A549 (cell line): Measurements from ENCODE around the gene HCN2. TPM values are rescaled to one million over a fixed set of nuclear protein-coding genes. Genes with fewer than 3 reads are reported as not detected.

ENCODE experiments used
- ATAC-seq, 2 experiments: fragments of 200-7000 bp in 1 of 2; fragments of >200 bp in 1 of 2; cut with Nextera tagmentation in 1 of 2; cut with Tn5 transposase in 1 of 2; 3 replicates each; pipeline versions ENCODE4 v1.8.0 to v1.9.1; 2018 to 2020; ENCODE audit warnings: mild to moderate bottlenecking in 1 of 2, moderate library complexity in 1 of 2
- CTCF ChIA-PET: fragments of 300-600 bp; sonication (Branson Sonifier 250); formaldehyde crosslinking; extraction: SDS; loops from one replicate; lab custom pipeline; 2021; ENCODE audit warnings: antibody characterized with exemption, inconsistent platforms; lab: Yijun Ruan, JAX
- POLR2A ChIA-PET: fragments of 350-600 bp; formaldehyde crosslinking; extraction: SDS; loops from one replicate; lab custom pipeline; 2021; ENCODE audit warnings: antibody characterized with exemption, inconsistent platforms; lab: Yijun Ruan, JAX
- DNase-seq, 2 experiments: peaks; one replicate each; pipeline versions ENCODE4 v3.0.0 to v3.0.0-alpha.2; 2011 to 2016; ENCODE audit warnings: low read depth in 1 of 2, low spot score in 1 of 2
- FAIRE-seq: peaks from 2 replicates; lab custom pipeline; 2011; peaks lifted over from hg19 to GRCh38; lab: Jason Lieb, UNC
- H3K27ac ChIP-seq, 2 experiments: fragments of >200 bp; sonication (Bioruptor Twin); formaldehyde crosslinking; 3 replicates each; pipeline ENCODE4 v1.5.1; 2016 to 2017
- H3K4me1 ChIP-seq: fragments of >200 bp; sonication (Bioruptor Twin); formaldehyde crosslinking; 3 replicates; pipeline ENCODE4 v1.6.1; 2016
- H3K4me2 ChIP-seq: fragments of >200 bp; sonication (Bioruptor Twin); formaldehyde crosslinking; 3 replicates; pipeline ENCODE4 v1.6.1; 2016
- H3K4me3 ChIP-seq: fragments of >200 bp; sonication (Bioruptor Twin); formaldehyde crosslinking; 3 replicates; pipeline ENCODE4 v1.5.1; 2016
- H3K9me3 ChIP-seq: fragments of >200 bp; sonication (Bioruptor Twin); formaldehyde crosslinking; 3 replicates; pipeline ENCODE4 v1.6.1; 2016
- BHLHE40 ChIP-seq: IDR thresholded peaks from 2 replicates; pipeline ENCODE4 v1.6.1; 2012; ENCODE audit warnings: low read depth, low read length, inconsistent platforms
- CHD2 ChIP-seq: fragments of 150-350 bp; IDR thresholded peaks from 2 replicates; pipeline ENCODE4 v1.6.1; 2014; ENCODE audit warnings: low read length; ENCODE audit not compliant: partially characterized antibody
- ESRRA ChIP-seq: fragments of 150-350 bp; IDR thresholded peaks from 2 replicates; pipeline ENCODE4 v1.6.1; 2014; ENCODE audit warnings: mild to moderate bottlenecking, low read length, borderline replicate concordance
- FOSB ChIP-seq: fragments of 250-450 bp; sonication (Bioruptor Pico); IDR thresholded peaks from 2 replicates; pipeline ENCODE4 v1.5.0; 2020; ENCODE audit warnings: mild to moderate bottlenecking, moderate library complexity
- GATA3 ChIP-seq: IDR thresholded peaks from 2 replicates; pipeline ENCODE4 v1.6.1; 2012; ENCODE audit warnings: borderline replicate concordance
- HDAC2 ChIP-seq: fragments of 200-600 bp; sonication (generic); IDR thresholded peaks from 2 replicates; pipeline ENCODE4 v1.6.1; 2016
- HEYL ChIP-seq: fragments of 250-450 bp; sonication (Bioruptor Pico); IDR thresholded peaks from 2 replicates; pipeline ENCODE4 v1.8.0; 2021; ENCODE audit warnings: mild to moderate bottlenecking, moderate library complexity
- HOXA7 ChIP-seq: fragments of 250-450 bp; sonication (Bioruptor Pico); IDR thresholded peaks from 2 replicates; pipeline ENCODE4 v1.5.0; 2020; ENCODE audit warnings: mild to moderate bottlenecking, moderate library complexity
- HOXB13 ChIP-seq: fragments of 250-450 bp; sonication (Bioruptor Pico); IDR thresholded peaks from 2 replicates; pipeline ENCODE4 v1.5.0; 2020; ENCODE audit warnings: low read depth, mild to moderate bottlenecking, moderate library complexity
- HOXB5 ChIP-seq: fragments of 250-450 bp; sonication (Bioruptor Pico); IDR thresholded peaks from 2 replicates; pipeline ENCODE4 v1.5.0; 2020; ENCODE audit warnings: mild to moderate bottlenecking, moderate library complexity
- MAZ ChIP-seq: fragments of 150-350 bp; IDR thresholded peaks from 2 replicates; pipeline ENCODE4 v1.6.1; 2014; ENCODE audit warnings: antibody characterized with exemption, low read depth, low read length, borderline replicate concordance
- MYC ChIP-seq: IDR thresholded peaks from 2 replicates; pipeline ENCODE4 v1.6.1; 2012; ENCODE audit warnings: mild to moderate bottlenecking, inconsistent platforms, low read length, improper control_type of control experiment, borderline replicate concordance
- NPAS2 ChIP-seq: fragments of 250-450 bp; sonication (Bioruptor Pico); IDR thresholded peaks from 2 replicates; pipeline ENCODE4 v1.8.0; 2022; ENCODE audit warnings: mild to moderate bottlenecking, moderate library complexity, borderline replicate concordance
- POLR2AphosphoS2 ChIP-seq: conservative IDR thresholded peaks from 2 replicates; pipeline ENCODE4 v1.6.1; 2012; ENCODE audit warnings: low read length, improper control_type of control experiment, inconsistent platforms
- RARB ChIP-seq: fragments of 250-450 bp; sonication (Bioruptor Pico); IDR thresholded peaks from 2 replicates; pipeline ENCODE4 v1.8.0; 2021; ENCODE audit warnings: mild to moderate bottlenecking, moderate library complexity
- RNF2 ChIP-seq: fragments of 200-600 bp; sonication (generic); IDR thresholded peaks from 2 replicates; pipeline ENCODE4 v1.6.1; 2016; ENCODE audit warnings: low read depth, mild to moderate bottlenecking, antibody characterized with exemption, moderate library complexity, borderline replicate concordance
- SREBF2 ChIP-seq: fragments of 450-650 bp; IDR thresholded peaks from 2 replicates; pipeline ENCODE4 v1.6.1; 2014; ENCODE audit warnings: mild to moderate bottlenecking, moderate library complexity
- TFCP2L1 ChIP-seq: fragments of 250-450 bp; sonication (Bioruptor Pico); IDR thresholded peaks from 2 replicates; pipeline ENCODE4 v1.5.0; 2021; ENCODE audit warnings: mild to moderate bottlenecking
- TP53 ChIP-seq: fragments of 250-450 bp; sonication (Bioruptor Pico); IDR thresholded peaks from 2 replicates; pipeline ENCODE4 v1.5.0; 2021; ENCODE audit warnings: mild to moderate bottlenecking, moderate library complexity
- ZNF302 ChIP-seq: fragments of 250-450 bp; sonication (Bioruptor Pico); IDR thresholded peaks from 2 replicates; pipeline ENCODE4 v1.9.0; 2021; ENCODE audit warnings: inconsistent platforms, mild to moderate bottlenecking, moderate library complexity
- ZSCAN20 ChIP-seq: fragments of 250-450 bp; sonication (Bioruptor Pico); IDR thresholded peaks from 2 replicates; pipeline ENCODE4 v1.8.0; 2022; ENCODE audit warnings: mild to moderate bottlenecking, moderate library complexity
- WGBS: methylation state at CpG from one replicate; pipeline ENCODE4 v1.1.6; 2017; ENCODE audit errors: missing lambda C conversion rate; 5-methylcytosine and 5-hydroxymethylcytosine counted together
- polyA plus RNA-seq, 4 experiments: library from polyadenylated mRNA; depleted of rRNA in 3 of 4; stranded (reverse); fragments of >200 nt; fragmentation: RNase III in 1 of 4; extraction: RNeasy Plus Mini Kit Qiagen cat#74134 plus additional on column Dnase treatment in 1 of 4; gene quantifications; 2 replicates in 3 of 4; 3 replicates in 1 of 4; pipeline ENCODE4 v1.2.3, GENCODE V29; 2011 to 2017
- TF ChIP-seq, protein P1 (sequence below): fragments of >200 bp; sonication (Bioruptor Twin); formaldehyde crosslinking; IDR thresholded peaks from 2 replicates; pipeline ENCODE4 v1.6.1; 2016
- TF ChIP-seq, protein P2 (sequence below): fragments of >200 bp; sonication (Bioruptor Twin); formaldehyde crosslinking; IDR thresholded peaks from 3 replicates; pipeline ENCODE4 v1.5.1; 2016
- TF ChIP-seq, protein P3 (sequence below): IDR thresholded peaks from 2 replicates; pipeline ENCODE4 v1.6.1; 2012
- TF ChIP-seq, protein P4 (sequence below): fragments of 250-450 bp; sonication (Bioruptor Pico); IDR thresholded peaks from 2 replicates; pipeline ENCODE4 v1.5.0; 2020; ENCODE audit warnings: low read depth, mild to moderate bottlenecking, moderate library complexity
- TF ChIP-seq, protein P5 (sequence below): IDR thresholded peaks from 2 replicates; pipeline ENCODE4 v1.6.1; 2012
- TF ChIP-seq, protein P6 (sequence below): IDR thresholded peaks from 2 replicates; pipeline ENCODE4 v1.6.1; 2012; ENCODE audit warnings: low read depth, borderline replicate concordance
- TF ChIP-seq, protein P7 (sequence below): fragments of 250-450 bp; sonication (Bioruptor Pico); IDR thresholded peaks from 2 replicates; pipeline ENCODE4 v1.5.0; 2021; ENCODE audit warnings: mild to moderate bottlenecking, moderate library complexity, borderline replicate concordance

The HCN2 gene
- polyA plus RNA-seq, 2 of the 4 experiments (the other 2 are of a cell fraction) = 2.7 to 23.2 TPM

DNA sequence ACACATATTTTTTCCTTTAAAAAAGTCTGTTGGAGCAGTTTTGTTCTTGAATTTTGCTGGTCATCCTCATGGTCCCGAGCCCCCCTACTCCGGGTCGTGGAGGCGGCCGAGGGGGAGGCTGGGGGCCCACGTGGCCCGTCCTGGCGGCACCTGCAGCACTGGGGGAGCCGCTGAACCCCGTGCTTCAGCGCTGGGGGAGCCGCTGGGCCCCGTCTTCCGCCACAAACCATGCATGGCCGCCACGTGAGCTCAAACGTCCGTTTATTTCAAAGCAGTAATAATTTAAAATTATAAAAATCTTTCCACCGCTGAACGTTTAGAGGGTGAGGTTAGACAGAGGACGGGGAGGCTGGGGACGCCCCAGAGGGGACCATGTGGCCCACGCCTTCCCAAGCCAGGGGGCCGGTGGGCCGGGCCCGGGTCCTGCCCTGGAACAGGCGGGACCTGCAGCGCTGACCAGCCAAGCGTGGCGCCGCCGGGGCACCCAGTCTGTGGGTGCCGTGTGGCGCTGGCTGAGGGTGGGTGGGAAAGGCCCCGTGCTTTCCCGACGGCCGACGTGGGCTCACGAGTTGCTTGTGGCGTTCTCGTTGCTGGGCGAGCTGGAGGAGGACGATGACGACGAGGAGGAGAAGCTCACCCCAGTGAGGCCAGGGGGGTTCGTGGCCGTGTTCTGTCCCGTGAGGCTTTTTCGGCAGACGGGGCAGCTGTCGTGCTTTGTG lies 58.0 kb downstream of the HCN2 start:
- no peak overlapping the region for H3K4me3 ChIP-seq
- CTCF ChIA-PET = interaction anchor here (1.0 to 1.4 kb wide), 2 partner anchors 12 to 86 kb away, joined by 3 to 4 read pairs; no protein-coding TSS in a partner anchor
- TF ChIP-seq HOXA7 (CRISPR knock-in tag) (no peak), MYC (no peak), TFCP2L1 (no peak), BHLHE40 (no peak), NPAS2 (no peak), POLR2AphosphoS2 (no peak), ZSCAN20 (CRISPR knock-in tag) (no peak), TP53 (CRISPR knock-in tag) (no peak), HEYL (no peak), ESRRA (no peak)
- TF ChIP-seq, protein P1, sequence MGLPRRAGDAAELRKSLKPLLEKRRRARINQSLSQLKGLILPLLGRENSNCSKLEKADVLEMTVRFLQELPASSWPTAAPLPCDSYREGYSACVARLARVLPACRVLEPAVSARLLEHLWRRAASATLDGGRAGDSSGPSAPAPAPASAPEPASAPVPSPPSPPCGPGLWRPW = no peak
- TF ChIP-seq, protein P2, sequence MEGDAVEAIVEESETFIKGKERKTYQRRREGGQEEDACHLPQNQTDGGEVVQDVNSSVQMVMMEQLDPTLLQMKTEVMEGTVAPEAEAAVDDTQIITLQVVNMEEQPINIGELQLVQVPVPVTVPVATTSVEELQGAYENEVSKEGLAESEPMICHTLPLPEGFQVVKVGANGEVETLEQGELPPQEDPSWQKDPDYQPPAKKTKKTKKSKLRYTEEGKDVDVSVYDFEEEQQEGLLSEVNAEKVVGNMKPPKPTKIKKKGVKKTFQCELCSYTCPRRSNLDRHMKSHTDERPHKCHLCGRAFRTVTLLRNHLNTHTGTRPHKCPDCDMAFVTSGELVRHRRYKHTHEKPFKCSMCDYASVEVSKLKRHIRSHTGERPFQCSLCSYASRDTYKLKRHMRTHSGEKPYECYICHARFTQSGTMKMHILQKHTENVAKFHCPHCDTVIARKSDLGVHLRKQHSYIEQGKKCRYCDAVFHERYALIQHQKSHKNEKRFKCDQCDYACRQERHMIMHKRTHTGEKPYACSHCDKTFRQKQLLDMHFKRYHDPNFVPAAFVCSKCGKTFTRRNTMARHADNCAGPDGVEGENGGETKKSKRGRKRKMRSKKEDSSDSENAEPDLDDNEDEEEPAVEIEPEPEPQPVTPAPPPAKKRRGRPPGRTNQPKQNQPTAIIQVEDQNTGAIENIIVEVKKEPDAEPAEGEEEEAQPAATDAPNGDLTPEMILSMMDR = no peak
- TF ChIP-seq, protein P3, sequence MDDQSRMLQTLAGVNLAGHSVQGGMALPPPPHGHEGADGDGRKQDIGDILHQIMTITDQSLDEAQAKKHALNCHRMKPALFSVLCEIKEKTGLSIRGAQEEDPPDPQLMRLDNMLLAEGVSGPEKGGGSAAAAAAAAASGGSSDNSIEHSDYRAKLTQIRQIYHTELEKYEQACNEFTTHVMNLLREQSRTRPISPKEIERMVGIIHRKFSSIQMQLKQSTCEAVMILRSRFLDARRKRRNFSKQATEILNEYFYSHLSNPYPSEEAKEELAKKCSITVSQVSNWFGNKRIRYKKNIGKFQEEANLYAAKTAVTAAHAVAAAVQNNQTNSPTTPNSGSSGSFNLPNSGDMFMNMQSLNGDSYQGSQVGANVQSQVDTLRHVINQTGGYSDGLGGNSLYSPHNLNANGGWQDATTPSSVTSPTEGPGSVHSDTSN = no peak
- TF ChIP-seq, protein P4, sequence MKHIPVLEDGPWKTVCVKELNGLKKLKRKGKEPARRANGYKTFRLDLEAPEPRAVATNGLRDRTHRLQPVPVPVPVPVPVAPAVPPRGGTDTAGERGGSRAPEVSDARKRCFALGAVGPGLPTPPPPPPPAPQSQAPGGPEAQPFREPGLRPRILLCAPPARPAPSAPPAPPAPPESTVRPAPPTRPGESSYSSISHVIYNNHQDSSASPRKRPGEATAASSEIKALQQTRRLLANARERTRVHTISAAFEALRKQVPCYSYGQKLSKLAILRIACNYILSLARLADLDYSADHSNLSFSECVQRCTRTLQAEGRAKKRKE (CRISPR knock-in tag) = no peak
- TF ChIP-seq, all 56 proteins: peak for 0
- no peak for ATAC-seq
- Histone ChIP-seq H3K4me2 (no peak overlapping the region), H3K4me1 (no peaks in the 10 kb centered on the region), H3K9me3 (no peaks in the 10 kb centered on the region), H3K27ac (no peak overlapping the region)
- no peak for FAIRE-seq
- POLR2A ChIA-PET = no interaction called here
- 91% methylated on average over 38 of the region's 52 CpGs for WGBS
- DNase-seq = no peak

DNA sequence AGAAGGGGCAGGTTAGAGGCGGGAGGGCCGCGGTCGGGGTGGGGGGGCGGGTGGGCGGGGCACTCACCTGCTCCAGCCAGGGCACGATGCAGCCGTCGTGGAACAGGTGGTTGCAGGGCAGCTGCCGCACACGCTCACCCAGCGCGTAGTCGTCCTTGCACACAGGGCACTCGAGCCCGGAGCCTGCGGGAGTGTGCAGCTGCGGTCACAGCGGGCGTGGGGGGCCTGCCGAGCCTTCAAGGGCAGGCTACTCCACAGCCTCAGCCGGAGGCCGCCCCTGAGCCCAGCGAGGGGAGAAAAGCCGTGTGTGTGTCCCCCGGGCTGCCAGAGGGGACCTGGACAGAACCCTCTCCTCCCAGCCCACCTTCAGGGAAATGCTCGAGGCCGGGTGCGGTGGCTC lies 58.6 kb downstream of the HCN2 start:
- CTCF ChIA-PET = no interaction called here
- no peak overlapping the region for H3K4me3 ChIP-seq
- H3K27ac ChIP-seq = no peak overlapping the region
- H3K9me3 ChIP-seq = no peaks in the 10 kb centered on the region
- POLR2A ChIA-PET = no interaction called here
- H3K4me2 ChIP-seq = no peak overlapping the region
- H3K4me1 ChIP-seq = no peaks in the 10 kb centered on the region
- WGBS = 75% methylated on average over 4 of the region's 29 CpGs
- ATAC-seq (no peak), DNase-seq (no peak), FAIRE-seq (no peak)
- TF ChIP-seq HOXB13 (CRISPR knock-in tag) (no peak), GATA3 (no peak), SREBF2 (no peak), FOSB (CRISPR knock-in tag) (no peak), HOXB5 (no peak), RNF2 (no peak), RARB (no peak), HDAC2 (no peak), MAZ (no peak), ZNF302 (CRISPR knock-in tag) (no peak), CHD2 (no peak)
- TF ChIP-seq, protein P5, sequence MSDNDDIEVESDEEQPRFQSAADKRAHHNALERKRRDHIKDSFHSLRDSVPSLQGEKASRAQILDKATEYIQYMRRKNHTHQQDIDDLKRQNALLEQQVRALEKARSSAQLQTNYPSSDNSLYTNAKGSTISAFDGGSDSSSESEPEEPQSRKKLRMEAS = no peak
- TF ChIP-seq, protein P6, sequence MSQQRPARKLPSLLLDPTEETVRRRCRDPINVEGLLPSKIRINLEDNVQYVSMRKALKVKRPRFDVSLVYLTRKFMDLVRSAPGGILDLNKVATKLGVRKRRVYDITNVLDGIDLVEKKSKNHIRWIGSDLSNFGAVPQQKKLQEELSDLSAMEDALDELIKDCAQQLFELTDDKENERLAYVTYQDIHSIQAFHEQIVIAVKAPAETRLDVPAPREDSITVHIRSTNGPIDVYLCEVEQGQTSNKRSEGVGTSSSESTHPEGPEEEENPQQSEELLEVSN = no peak
- TF ChIP-seq, protein P7, sequence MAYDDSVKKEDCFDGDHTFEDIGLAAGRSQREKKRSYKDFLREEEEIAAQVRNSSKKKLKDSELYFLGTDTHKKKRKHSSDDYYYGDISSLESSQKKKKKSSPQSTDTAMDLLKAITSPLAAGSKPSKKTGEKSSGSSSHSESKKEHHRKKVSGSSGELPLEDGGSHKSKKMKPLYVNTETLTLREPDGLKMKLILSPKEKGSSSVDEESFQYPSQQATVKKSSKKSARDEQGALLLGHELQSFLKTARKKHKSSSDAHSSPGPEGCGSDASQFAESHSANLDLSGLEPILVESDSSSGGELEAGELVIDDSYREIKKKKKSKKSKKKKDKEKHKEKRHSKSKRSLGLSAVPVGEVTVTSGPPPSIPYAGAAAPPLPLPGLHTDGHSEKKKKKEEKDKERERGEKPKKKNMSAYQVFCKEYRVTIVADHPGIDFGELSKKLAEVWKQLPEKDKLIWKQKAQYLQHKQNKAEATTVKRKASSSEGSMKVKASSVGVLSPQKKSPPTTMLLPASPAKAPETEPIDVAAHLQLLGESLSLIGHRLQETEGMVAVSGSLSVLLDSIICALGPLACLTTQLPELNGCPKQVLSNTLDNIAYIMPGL (CRISPR knock-in tag) = no peak
